Activated CD4-positive, alpha-beta T cell treated with anti-CD3 and anti-CD28 coated beads, Interleukin-2, amount 50 U/mL, for 16 hours (primary cell): ENCODE data around the gene PITRM1.
"Not testable (repeated sequence)": the region's sequence is repeated elsewhere in the genome, so short reads cannot be mapped to it uniquely, and the experiment has no call there.

Experiments
- DNase-seq: peaks from one replicate; pipeline ENCODE4 v3.0.0-alpha.2; 2020

The PITRM1 gene

GRCh38 chr10:3172446-3173170 is at the start of gene PITRM1:
Gene PITRM1 (minus strand): TSS chr10:3172782. CDS start chr10:3172772, 10 bp downstream.
- DNase-seq: peak; percentile 100

DNA sequence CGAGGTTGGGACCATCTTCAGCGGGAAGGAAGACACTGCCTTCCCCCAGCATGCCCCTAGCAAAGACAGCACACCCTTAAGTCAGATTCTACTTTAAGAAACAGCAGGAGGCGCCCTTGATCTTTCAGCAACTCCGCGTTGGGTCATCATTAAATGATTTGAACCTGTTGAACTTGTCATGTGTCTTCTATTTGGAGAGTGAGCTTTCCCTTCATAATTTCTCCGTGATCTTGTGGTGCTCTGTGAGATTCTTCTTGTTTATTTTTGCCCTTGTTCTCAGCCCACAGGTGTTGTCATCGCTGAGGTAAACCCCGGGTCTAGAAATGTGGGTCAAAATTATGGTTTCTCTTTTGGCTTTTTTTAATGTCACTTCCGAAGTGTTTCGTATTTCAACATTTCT is 49.5 kb upstream of the PITRM1 start:
- no peak for DNase-seq

DNA sequence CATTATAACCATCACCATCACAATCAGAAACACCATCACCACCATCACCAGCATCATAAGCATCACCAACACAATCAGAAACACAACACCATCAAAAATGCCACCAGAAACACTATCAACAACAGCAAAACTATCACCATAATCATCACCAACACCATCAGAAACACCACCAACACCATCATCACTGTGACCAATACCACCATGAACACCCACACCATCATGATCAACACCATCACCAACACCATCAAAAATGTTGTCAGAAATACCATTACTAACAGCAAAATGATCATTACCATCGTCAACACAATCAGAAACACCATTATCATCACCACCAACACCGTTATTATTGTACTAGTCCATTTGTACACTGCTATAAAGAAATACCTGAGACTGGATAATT is 49.0 kb upstream of the PITRM1 start:
- not testable (repeated sequence) for DNase-seq

DNA sequence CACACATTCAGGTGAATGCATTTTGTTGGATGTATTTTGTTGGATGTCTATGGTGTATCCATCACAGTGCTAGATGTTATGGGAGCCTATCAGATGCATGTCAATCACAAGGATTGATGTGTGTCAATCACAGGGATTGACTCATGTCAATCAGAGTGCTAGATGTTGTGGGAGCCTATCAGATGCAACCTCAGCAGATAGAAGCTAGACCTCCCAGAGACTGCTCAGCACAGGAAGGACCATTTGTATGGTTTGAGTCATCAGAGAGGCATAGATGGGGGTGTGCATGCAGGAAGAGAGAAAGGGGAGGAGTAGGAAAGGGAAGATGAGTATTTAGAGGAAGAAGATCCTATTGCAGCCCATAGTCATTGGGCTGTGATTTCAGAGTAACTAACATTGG is 48.3 kb upstream of the PITRM1 start:
- DNase-seq: no peak

GRCh38 chr10:3219021-3219628 is 46.5 kb upstream of the PITRM1 start:
- DNase-seq: not testable (repeated sequence)

GRCh38 chr10:3217853-3218252 is 45.3 kb upstream of the PITRM1 start:
- DNase-seq: no peak

DNA sequence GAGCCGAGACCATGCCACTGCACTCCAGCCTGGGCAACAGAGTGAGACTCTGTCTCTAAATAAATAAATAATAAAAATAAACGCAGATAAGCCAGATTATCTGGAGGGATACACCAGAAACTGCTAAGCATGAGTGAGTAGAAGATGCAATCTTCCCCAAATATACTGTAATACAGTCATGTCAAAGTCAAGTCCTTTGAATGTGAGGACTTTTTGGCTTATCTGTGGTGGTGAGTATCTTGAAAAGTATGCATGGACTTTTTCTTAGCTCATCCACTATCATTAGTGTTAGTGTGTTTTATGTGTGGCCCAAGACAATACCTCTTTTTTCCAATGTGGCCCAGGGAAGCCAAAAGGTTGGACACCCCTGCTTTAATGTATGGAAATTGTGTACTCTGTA is 44.7 kb upstream of the PITRM1 start:
- DNase-seq: no peak

DNA sequence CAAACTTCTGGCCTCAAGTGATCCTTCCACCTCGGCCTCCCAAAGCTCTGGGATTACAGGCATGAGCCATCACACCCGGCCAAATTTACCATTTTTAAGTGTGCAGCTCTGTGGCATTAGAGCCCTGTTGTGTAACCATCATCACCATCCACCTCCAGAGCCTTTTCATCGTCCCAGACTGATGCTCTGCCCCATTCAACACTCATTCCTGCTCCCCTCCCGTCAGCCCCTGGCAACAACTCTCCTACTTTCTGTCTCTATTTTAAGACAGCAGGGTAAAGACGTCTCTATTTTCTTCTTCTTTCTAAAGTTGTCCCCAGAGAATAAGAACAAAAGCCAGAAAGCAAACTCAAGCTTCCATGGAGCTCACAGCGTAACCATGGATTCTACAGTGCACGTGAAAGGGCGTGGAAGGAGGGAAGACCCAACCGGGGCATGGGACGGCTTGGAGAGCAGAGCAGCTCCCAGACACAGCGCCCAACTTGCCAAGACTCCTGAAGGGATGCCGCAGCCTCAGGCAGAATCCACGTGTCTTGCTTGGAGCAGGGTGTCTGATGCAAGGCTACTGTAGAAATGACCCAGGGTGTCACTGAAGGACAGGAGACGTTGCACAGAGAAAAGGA is 42.7 kb upstream of the PITRM1 start:
- DNase-seq: no peak

DNA sequence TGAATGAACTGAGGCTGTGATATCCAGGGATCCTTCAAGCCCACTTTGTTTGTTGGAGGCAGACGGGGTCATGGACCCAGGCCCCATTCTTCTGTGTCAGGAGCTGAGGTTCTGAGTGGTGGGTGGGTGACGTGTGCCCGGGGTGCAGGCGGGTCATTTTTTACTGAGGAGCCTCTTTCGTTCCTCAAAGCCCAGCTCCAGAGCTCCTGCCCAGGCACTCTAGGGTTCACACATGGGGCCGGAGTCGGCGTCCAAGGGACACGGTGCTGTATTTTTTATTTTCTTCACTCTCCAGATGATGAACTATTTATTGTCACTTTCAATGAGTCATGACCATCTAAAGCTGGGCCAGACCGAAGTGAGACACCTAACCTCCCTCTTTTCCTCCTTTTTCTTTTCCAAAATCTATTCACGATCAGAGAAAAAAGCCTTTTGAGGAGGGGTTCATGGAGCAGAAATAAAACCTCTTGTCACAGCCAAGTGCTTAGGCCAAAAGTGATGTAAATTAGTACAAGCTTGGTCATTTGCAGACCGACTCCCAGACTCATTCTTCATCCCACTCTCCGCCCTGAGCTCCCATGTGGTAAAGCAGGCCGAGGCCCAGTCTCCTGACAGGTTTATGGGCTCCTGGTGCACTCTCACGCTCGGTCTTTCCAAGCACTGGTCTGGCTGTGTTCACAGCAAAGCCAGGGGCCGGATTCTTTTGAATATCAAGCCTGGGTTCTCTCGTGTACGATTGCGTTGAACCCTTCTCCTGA is 41.4 kb upstream of the PITRM1 start:
- no peak for DNase-seq

GRCh38 chr10:3213208-3213607 is 40.6 kb upstream of the PITRM1 start:
- no peak for DNase-seq

DNA sequence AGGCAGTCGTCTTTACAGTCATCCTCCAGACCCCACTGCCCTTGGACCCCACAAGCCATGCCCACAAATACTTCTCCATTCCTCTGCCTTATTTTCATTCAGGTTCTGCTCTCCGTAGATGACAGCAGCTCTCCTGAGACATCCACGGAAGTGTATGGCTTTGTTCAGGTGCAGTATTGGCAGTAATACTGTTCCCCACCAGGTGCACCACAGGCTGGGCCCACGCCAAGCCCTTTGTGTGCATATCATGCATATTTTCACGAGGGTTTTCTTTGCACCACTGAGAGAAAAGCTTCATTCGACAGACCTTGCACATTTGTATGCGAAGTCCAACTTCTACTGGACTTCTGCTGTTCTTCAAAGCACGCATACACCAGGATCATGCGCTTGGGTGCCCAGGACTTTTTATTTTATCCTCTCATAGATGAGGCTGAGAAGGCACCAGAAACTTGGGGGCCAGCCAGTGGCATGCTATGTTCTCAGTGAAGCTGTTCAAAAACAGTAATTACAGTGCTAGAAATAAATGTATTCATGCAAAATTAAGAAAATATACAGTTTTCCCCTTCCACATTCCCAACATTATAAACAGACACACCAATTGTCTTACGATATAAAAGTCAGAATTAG is 37.8 kb upstream of the PITRM1 start:
- DNase-seq: no peak

- no peak for DNase-seq
Observed at GRCh38 chr10:3208481-3209406, 36.2 kb upstream of the PITRM1 start.

- DNase-seq: no peak
Observed at GRCh38 chr10:3207351-3207750, 34.8 kb upstream of the PITRM1 start.

DNA sequence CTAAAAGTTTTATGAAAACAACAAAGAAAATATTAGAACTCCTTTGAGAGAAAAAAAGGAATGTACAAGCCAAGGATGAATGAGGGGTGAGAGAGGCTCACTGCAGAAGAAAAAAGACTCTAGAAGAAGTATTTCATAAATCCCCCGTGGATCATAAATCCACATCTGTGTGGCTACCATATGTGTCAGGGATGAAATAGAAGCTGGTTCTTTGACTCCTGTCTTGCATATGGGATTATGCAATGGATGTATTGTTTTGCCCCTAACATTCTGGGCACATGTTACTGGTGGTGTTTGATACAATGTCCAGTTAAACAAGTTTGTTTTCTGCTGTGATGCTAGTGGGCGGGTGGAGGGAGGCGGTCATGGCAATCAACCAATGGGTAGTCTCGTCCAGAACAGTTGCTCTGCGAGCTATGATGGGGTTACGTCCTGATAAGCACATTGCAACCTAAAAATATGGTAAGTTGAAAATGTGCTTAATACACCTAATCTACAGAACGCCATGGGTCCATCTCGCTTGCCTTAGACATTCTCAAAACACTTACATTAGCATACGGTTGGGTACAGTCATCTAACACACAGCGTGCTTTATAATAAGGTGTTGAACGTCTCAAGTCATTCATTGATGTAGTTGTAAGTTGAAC is 34.1 kb upstream of the PITRM1 start:
- DNase-seq: no peak

DNA sequence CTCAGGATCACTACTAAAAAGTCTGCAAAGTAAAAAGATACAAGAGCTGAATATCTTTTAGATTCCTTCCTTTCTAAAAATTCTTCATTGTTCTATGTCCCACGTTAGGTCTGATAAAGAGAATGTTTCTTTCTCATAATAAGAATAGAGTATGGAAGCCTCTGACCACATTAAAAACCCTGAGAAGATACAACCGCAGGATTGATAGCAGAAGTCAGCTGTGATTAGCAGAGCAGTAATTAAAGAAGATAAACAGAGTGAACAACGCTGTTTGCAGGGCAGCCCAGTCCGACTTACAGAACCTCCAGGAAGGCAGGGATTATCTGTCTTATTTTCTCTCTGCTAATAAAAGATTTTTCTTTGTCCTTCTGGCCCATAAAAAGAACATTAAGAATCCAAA is 31.4 kb upstream of the PITRM1 start:
- DNase-seq: no peak

DNA sequence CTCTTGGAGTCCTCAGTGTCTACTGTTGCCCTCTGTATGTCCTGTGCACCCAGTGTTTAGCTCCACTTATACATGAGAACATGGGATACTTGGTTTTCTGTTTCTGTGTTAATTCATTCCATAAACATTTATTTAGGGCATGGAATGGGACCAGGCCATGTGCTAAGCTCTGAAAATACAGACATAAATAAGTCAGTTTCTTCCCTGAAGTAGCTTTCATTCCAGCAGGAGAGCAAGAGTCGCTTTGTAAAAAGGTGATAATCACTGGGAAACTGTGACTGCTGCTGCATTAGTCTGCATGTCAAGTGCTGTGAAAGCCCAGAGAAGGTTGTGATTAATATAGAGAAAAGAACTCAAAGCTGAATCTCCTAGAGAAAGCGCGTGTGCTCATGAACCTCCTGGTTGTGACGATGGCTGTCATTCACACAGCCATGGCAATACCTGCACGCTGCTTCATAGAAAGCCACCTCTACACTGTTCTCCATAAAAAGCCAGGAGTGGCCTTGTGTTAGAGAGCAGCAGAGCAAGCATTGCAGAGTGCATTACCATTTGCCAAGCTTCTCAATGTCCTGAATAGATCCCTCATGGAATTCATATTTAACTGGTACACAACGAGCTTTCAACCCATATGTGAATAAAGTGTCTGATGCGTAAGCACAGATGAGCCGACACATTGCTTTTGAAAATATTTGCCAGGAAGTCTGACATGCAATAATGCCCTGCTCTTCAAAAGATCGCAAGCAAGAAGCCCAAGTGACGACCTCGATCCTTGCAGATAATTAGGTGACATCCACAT is 30.6 kb upstream of the PITRM1 start:
- peak; percentile 37 for DNase-seq

GRCh38 chr10:3201796-3202195 is 29.2 kb upstream of the PITRM1 start:
- DNase-seq: no peak

GRCh38 chr10:3199488-3199887 is 26.9 kb upstream of the PITRM1 start:
- DNase-seq: no peak

GRCh38 chr10:3198900-3199299 is 26.3 kb upstream of the PITRM1 start:
- DNase-seq: no peak

GRCh38 chr10:3197348-3198003 is 24.9 kb upstream of the PITRM1 start:
- peak; percentile 94 for DNase-seq
